Stimulated activated CD4-positive, alpha-beta T cell treated with anti-CD3 and anti-CD28 coated beads, Interleukin-15, amount 100 ng/mL, for 48 hours (primary cell): ENCODE data around the gene UGT1A10.
"Not testable (repeated sequence)": the region's sequence is repeated elsewhere in the genome, so short reads cannot be mapped to it uniquely, and the experiment has no call there.

ENCODE experiments used
- DNase-seq, 2 donors: peaks; one replicate each; pipeline ENCODE4 v3.0.0-alpha.2; 2020; ENCODE audit warnings: low read depth in 2 of 2

The UGT1A10 gene

GRCh38 chr2:233743464-233744259 lies 107.4 kb downstream of the UGT1A10 start:
- no peak for DNase-seq

GRCh38 chr2:233745073-233745755 lies 109.0 kb downstream of the UGT1A10 start:
- no peak for DNase-seq

- DNase-seq = not testable (repeated sequence)
These were observed 109.6 kb downstream of the UGT1A10 start for GRCh38 chr2:233745838-233746237.

GRCh38 chr2:233746475-233747282 lies 110.4 kb downstream of the UGT1A10 start:
- no peak for DNase-seq

- DNase-seq = no peak
These were observed 111.0 kb downstream of the UGT1A10 start for GRCh38 chr2:233747283-233747544.

GRCh38 chr2:233750689-233751088 lies 114.4 kb downstream of the UGT1A10 start:
- not testable (repeated sequence) for DNase-seq

- DNase-seq = not testable (repeated sequence)
These were observed 115.2 kb downstream of the UGT1A10 start for GRCh38 chr2:233751212-233752009.

- DNase-seq = no peak
These were observed 118.8 kb downstream of the UGT1A10 start for GRCh38 chr2:233754872-233755611.

GRCh38 chr2:233756429-233757081 lies 120.3 kb downstream of the UGT1A10 start:
- no peak for DNase-seq

GRCh38 chr2:233758141-233758540 lies 121.9 kb downstream of the UGT1A10 start:
- no peak for DNase-seq

GRCh38 chr2:233758849-233759248 lies 122.6 kb downstream of the UGT1A10 start:
- no peak for DNase-seq

- DNase-seq = no peak
These were observed 123.8 kb downstream of the UGT1A10 start, which contains the start of gene UGT1A1 for GRCh38 chr2:233760043-233760442. Gene UGT1A1, plus strand, starts transcription at chr2:233760270. Its CDS starts 18 bp downstream, at chr2:233760288.

GRCh38 chr2:233761040-233761769 lies 125.0 kb downstream of the UGT1A10 start:
- DNase-seq = no peak

GRCh38 chr2:233764264-233764663 lies 128.0 kb downstream of the UGT1A10 start:
- DNase-seq = no peak

GRCh38 chr2:233764761-233765160 lies 128.5 kb downstream of the UGT1A10 start:
- no peak for DNase-seq

- DNase-seq = no peak
These were observed 130.2 kb downstream of the UGT1A10 start for GRCh38 chr2:233766416-233766815.

- no peak for DNase-seq
These were observed 131.8 kb downstream of the UGT1A10 start for GRCh38 chr2:233768076-233768475.

- DNase-seq = no peak
These were observed 133.0 kb downstream of the UGT1A10 start for GRCh38 chr2:233769260-233769659.

- DNase-seq = no peak
These were observed 135.9 kb downstream of the UGT1A10 start for GRCh38 chr2:233772153-233772552.

- no peak for DNase-seq
These were observed 136.3 kb downstream of the UGT1A10 start for GRCh38 chr2:233772583-233772982.
